K562 (cell line): Measurements from ENCODE around the gene CD74.

Source experiments
- AFF4 ChIP-seq: sonication (generic); formaldehyde crosslinking; IDR thresholded peaks from 2 replicates; pipeline ENCODE4 v1.8.0; 2023; ENCODE audit warnings: mild to moderate bottlenecking, missing genetic modification reagents
- ETV5 ChIP-seq: sonication (generic); formaldehyde crosslinking; IDR thresholded peaks from 2 replicates; pipeline ENCODE4 v1.4.0; 2020; ENCODE audit warnings: low read depth, mild to moderate bottlenecking, missing genetic modification reagents
- FOS ChIP-seq: IDR thresholded peaks from 3 replicates; pipeline ENCODE4 v1.6.1; 2011; ENCODE audit not compliant: insufficient read length; ENCODE audit errors: extremely low read depth
- HDAC2 ChIP-seq: fragments of 450-650 bp; IDR thresholded peaks from 2 replicates; pipeline ENCODE4 v1.6.1; 2016; ENCODE audit warnings: mild to moderate bottlenecking
- ILF3 ChIP-seq: fragments of 450-650 bp; IDR thresholded peaks from 2 replicates; pipeline ENCODE4 v1.6.1; 2018; ENCODE audit warnings: antibody characterized with exemption, mild to moderate bottlenecking, moderate library complexity, borderline replicate concordance
- JUN ChIP-seq, 2 experiments: sonication (generic) in 1 of 2; formaldehyde crosslinking in 1 of 2; IDR thresholded peaks; 2 replicates each; pipeline versions ENCODE4 v1.6.1 to v1.8.0; 2012 to 2022; ENCODE audit warnings: borderline replicate concordance in 2 of 2, mild to moderate bottlenecking in 2 of 2, improper control_type of control experiment in 1 of 2, low read depth in 1 of 2, low read length in 1 of 2, missing genetic modification reagents in 1 of 2
- MYC ChIP-seq, 2 experiments: fragments of 250-450 bp in 1 of 2; sonication (Bioruptor Pico) in 1 of 2; IDR thresholded peaks; 2 replicates each; pipeline versions ENCODE4 v1.5.1 to v1.6.1; 2012 to 2021; ENCODE audit warnings: low read depth in 2 of 2, borderline replicate concordance in 1 of 2, improper control_type of control experiment in 1 of 2, low read length in 1 of 2, mild to moderate bottlenecking in 1 of 2, moderate library complexity in 1 of 2
- NRF1 ChIP-seq, 2 experiments: fragments of 450-650 bp; IDR thresholded peaks in 1 of 2; conservative IDR thresholded peaks in 1 of 2; 2 replicates each; pipeline ENCODE4 v1.6.1; 2014; ENCODE audit warnings: mild to moderate bottlenecking in 2 of 2
- POLR2A ChIP-seq: fragments of 450-650 bp; conservative IDR thresholded peaks from 2 replicates; pipeline ENCODE4 v1.6.1; 2016
- ZFP30 ChIP-seq: fragments of 250-450 bp; sonication (Bioruptor Pico); IDR thresholded peaks from 2 replicates; pipeline ENCODE4 v1.8.0; 2022; ENCODE audit warnings: moderate library complexity, mild to moderate bottlenecking, inconsistent platforms, borderline replicate concordance
- ZSCAN29 ChIP-seq: fragments of 450-650 bp; IDR thresholded peaks from 2 replicates; pipeline ENCODE4 v1.6.1; 2017
- TF ChIP-seq, protein P1 (sequence below): sonication (generic); formaldehyde crosslinking; IDR thresholded peaks from 2 replicates; pipeline ENCODE4 v1.8.0; 2022; ENCODE audit warnings: mild to moderate bottlenecking, missing genetic modification reagents, borderline replicate concordance
- TF ChIP-seq, protein P2 (sequence below), 2 experiments: fragments of 450-650 bp; formaldehyde crosslinking in 1 of 2; IDR thresholded peaks; 2 replicates each; pipeline versions ENCODE4 v1.4.0 to v1.6.1; 2014 to 2020; ENCODE audit warnings: mild to moderate bottlenecking in 2 of 2, borderline replicate concordance in 1 of 2, low read depth in 1 of 2
- TF ChIP-seq, protein P3 (sequence below), 3 experiments: IDR thresholded peaks in 2 of 3; conservative IDR thresholded peaks in 1 of 3; 2 replicates each; pipeline ENCODE4 v1.5.1; 2011 to 2012; ENCODE audit warnings: low read length in 3 of 3, mild to moderate bottlenecking in 3 of 3, control low read depth in 2 of 3, improper control_type of control experiment in 1 of 3, inconsistent platforms in 1 of 3, low read depth in 1 of 3, mixed read lengths in 1 of 3, moderate library complexity in 1 of 3; ENCODE audit not compliant: insufficient read depth in 2 of 3

DNA sequence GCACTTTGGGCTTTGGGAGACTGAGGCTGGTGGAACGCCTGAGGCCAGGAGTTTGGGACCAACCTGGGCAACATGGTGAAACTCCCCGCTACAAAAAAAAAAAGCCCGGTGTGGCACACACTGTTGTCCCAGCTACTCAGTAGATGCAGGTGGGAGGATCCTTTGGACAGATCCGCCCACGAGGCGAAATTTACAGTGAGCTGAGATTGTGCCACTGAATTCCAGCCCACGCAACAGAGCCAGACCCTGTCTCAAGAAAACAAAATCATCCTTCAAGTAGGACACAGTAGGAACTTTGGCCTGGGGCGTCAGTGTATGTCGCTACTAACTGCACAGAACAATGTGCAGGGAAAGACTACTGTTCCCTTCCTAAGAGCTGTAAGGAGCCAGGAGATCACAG lies 32.1 kb upstream of the CD74 start:
- TF ChIP-seq HDAC2 (no peak), AFF4 (CRISPR knock-in tag) (no peak), FOS (no peak), ETV5 (CRISPR knock-in tag) (no peak), POLR2A (no peak), MYC (IDR thresholded peaks at IDR 0.05; ENCODE audit: low read depth, low read length) (no peak), MYC (CRISPR knock-in tag; IDR thresholded peaks at IDR 0.05; ENCODE audit: borderline replicate concordance, low read depth) (no peak), ZSCAN29 (no peak), ILF3 (no peak), JUN (IDR thresholded peaks at IDR 0.05; ENCODE audit: borderline replicate concordance, low read depth, low read length) (no peak), JUN (CRISPR knock-in tag; IDR thresholded peaks at IDR 0.05; ENCODE audit: borderline replicate concordance) (no peak), NRF1 (conservative IDR thresholded peaks at IDR 0.05 in 1 of 2, IDR thresholded peaks at IDR 0.05 in 1 of 2) (no peak), ZFP30 (CRISPR knock-in tag) (no peak)
- TF ChIP-seq, protein P1, sequence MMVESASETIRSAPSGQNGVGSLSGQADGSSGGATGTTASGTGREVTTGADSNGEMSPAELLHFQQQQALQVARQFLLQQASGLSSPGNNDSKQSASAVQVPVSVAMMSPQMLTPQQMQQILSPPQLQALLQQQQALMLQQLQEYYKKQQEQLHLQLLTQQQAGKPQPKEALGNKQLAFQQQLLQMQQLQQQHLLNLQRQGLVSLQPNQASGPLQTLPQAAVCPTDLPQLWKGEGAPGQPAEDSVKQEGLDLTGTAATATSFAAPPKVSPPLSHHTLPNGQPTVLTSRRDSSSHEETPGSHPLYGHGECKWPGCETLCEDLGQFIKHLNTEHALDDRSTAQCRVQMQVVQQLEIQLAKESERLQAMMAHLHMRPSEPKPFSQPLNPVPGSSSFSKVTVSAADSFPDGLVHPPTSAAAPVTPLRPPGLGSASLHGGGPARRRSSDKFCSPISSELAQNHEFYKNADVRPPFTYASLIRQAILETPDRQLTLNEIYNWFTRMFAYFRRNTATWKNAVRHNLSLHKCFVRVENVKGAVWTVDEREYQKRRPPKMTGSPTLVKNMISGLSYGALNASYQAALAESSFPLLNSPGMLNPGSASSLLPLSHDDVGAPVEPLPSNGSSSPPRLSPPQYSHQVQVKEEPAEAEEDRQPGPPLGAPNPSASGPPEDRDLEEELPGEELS: no peak
- TF ChIP-seq, protein P2, sequence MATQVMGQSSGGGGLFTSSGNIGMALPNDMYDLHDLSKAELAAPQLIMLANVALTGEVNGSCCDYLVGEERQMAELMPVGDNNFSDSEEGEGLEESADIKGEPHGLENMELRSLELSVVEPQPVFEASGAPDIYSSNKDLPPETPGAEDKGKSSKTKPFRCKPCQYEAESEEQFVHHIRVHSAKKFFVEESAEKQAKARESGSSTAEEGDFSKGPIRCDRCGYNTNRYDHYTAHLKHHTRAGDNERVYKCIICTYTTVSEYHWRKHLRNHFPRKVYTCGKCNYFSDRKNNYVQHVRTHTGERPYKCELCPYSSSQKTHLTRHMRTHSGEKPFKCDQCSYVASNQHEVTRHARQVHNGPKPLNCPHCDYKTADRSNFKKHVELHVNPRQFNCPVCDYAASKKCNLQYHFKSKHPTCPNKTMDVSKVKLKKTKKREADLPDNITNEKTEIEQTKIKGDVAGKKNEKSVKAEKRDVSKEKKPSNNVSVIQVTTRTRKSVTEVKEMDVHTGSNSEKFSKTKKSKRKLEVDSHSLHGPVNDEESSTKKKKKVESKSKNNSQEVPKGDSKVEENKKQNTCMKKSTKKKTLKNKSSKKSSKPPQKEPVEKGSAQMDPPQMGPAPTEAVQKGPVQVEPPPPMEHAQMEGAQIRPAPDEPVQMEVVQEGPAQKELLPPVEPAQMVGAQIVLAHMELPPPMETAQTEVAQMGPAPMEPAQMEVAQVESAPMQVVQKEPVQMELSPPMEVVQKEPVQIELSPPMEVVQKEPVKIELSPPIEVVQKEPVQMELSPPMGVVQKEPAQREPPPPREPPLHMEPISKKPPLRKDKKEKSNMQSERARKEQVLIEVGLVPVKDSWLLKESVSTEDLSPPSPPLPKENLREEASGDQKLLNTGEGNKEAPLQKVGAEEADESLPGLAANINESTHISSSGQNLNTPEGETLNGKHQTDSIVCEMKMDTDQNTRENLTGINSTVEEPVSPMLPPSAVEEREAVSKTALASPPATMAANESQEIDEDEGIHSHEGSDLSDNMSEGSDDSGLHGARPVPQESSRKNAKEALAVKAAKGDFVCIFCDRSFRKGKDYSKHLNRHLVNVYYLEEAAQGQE (IDR thresholded peaks at IDR 0.05; ENCODE audit: borderline replicate concordance): no peak
- TF ChIP-seq, protein P2 (CRISPR knock-in tag; IDR thresholded peaks at IDR 0.05; ENCODE audit: low read depth): no peak
- TF ChIP-seq, protein P3, sequence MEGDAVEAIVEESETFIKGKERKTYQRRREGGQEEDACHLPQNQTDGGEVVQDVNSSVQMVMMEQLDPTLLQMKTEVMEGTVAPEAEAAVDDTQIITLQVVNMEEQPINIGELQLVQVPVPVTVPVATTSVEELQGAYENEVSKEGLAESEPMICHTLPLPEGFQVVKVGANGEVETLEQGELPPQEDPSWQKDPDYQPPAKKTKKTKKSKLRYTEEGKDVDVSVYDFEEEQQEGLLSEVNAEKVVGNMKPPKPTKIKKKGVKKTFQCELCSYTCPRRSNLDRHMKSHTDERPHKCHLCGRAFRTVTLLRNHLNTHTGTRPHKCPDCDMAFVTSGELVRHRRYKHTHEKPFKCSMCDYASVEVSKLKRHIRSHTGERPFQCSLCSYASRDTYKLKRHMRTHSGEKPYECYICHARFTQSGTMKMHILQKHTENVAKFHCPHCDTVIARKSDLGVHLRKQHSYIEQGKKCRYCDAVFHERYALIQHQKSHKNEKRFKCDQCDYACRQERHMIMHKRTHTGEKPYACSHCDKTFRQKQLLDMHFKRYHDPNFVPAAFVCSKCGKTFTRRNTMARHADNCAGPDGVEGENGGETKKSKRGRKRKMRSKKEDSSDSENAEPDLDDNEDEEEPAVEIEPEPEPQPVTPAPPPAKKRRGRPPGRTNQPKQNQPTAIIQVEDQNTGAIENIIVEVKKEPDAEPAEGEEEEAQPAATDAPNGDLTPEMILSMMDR (IDR thresholded peaks at IDR 0.05 in 2 of 3, conservative IDR thresholded peaks at IDR 0.05 in 1 of 3; ENCODE audit: insufficient read depth in 2 of 3, low read depth in 1 of 3, low read length in 3 of 3): no peak
